Uterus (tissue), 2 donors: Measurements from ENCODE around the gene ACTL10.

Experiments
- POLR2A ChIP-seq, 2 donors: fragments of 450-650 bp; IDR thresholded peaks; one replicate each; pipeline ENCODE4 v1.6.1; 2016; ENCODE audit warnings: antibody characterized with exemption in 2 of 2, mild to moderate bottlenecking in 1 of 2, moderate library complexity in 1 of 2
- TF ChIP-seq, protein P1 (sequence below), 4 experiments: fragments of 200-600 bp in 2 of 4; fragments of 450-650 bp in 2 of 4; sonication (generic) in 2 of 4; IDR thresholded peaks; one replicate each; pipeline ENCODE4 v1.5.1; 2016 to 2019; ENCODE audit warnings: antibody characterized with exemption in 4 of 4, mild to moderate bottlenecking in 2 of 4, moderate library complexity in 1 of 4

DNA sequence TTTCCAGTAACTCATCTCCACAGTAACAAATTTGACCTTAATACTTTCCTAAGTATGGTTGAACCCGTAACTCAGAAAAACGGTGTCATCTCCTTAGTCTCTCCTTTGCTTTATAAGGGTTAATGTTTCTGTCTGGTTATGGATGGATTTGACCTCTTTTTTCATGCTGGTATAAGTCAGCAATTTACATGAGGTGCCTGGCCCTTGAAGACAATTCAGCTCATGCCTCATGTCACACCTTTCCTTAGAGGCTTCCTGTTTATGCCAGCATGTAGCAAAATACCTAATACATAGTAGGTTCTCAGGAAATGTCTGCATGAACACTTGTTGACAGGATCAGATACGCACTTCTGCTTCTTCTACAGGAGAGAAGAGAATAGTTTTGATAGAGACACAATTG lies 42.3 kb upstream of the ACTL10 start:
- TF ChIP-seq, protein P1, sequence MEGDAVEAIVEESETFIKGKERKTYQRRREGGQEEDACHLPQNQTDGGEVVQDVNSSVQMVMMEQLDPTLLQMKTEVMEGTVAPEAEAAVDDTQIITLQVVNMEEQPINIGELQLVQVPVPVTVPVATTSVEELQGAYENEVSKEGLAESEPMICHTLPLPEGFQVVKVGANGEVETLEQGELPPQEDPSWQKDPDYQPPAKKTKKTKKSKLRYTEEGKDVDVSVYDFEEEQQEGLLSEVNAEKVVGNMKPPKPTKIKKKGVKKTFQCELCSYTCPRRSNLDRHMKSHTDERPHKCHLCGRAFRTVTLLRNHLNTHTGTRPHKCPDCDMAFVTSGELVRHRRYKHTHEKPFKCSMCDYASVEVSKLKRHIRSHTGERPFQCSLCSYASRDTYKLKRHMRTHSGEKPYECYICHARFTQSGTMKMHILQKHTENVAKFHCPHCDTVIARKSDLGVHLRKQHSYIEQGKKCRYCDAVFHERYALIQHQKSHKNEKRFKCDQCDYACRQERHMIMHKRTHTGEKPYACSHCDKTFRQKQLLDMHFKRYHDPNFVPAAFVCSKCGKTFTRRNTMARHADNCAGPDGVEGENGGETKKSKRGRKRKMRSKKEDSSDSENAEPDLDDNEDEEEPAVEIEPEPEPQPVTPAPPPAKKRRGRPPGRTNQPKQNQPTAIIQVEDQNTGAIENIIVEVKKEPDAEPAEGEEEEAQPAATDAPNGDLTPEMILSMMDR (IDR thresholded peaks at IDR 0.05) = no peak
- no peak for TF ChIP-seq POLR2A (IDR thresholded peaks at IDR 0.05)
